SKM-1 (cell line): ENCODE results near the gene MYO19.

Experiments
- DNase-seq: peaks from one replicate; lab custom pipeline; 2025; ENCODE audit not compliant: unreplicated experiment; lab: John Stamatoyannopoulos, UW

Gene MYO19, protein sequence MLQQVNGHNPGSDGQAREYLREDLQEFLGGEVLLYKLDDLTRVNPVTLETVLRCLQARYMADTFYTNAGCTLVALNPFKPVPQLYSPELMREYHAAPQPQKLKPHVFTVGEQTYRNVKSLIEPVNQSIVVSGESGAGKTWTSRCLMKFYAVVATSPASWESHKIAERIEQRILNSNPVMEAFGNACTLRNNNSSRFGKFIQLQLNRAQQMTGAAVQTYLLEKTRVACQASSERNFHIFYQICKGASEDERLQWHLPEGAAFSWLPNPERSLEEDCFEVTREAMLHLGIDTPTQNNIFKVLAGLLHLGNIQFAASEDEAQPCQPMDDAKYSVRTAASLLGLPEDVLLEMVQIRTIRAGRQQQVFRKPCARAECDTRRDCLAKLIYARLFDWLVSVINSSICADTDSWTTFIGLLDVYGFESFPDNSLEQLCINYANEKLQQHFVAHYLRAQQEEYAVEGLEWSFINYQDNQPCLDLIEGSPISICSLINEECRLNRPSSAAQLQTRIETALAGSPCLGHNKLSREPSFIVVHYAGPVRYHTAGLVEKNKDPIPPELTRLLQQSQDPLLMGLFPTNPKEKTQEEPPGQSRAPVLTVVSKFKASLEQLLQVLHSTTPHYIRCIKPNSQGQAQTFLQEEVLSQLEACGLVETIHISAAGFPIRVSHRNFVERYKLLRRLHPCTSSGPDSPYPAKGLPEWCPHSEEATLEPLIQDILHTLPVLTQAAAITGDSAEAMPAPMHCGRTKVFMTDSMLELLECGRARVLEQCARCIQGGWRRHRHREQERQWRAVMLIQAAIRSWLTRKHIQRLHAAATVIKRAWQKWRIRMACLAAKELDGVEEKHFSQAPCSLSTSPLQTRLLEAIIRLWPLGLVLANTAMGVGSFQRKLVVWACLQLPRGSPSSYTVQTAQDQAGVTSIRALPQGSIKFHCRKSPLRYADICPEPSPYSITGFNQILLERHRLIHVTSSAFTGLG

DNA sequence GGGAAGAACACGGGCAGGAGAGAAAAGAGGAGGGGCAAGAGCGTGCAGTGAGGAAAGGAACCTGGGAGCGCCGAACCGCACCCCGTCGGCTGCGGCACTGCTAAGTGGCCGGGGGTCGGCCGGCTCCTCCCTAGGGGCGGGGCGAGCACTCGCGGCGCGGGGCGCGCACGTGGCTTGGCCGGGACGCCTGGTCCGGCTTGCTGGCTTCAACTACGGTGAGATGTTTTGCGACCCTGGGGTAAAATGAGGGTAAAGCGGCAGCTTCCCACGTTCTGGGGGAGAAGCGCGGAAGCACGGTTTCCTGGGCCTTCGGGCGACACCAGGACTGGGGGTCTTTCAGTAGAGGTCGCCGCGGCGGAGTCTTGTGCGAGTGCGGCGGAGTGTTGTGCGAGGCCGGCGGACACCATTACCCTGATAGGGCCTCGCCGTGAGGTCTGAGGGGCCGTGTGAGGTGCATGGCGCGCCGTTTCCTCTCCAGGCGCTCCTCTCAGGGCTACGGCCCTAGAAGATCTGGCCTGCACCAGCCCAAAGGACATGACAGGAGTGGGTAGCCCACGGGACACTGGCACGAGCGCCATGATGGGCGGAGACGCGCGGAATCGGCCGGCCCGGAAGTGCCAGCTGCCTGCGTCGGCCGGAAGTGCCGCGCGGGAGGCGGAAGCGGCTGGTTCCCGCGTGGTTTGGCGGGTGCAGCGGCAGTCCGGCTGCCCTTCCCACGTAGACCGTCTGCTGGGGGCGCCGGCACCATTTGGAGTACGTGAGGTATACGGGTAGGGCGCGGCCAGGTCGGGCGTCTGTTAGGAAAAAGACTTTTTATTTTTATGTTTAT, at the start of gene MYO19, which contains the start of gene PIGW:
Gene MYO19, minus strand, starts transcription at position 29 of the 829 bp plus-strand sequence. CDS start 2,330 bp downstream, outside the sequence.
Gene PIGW, plus strand, starts transcription at position 148 of the 829 bp plus-strand sequence. CDS start 2,115 bp downstream, outside the sequence.
- DNase-seq = peak; percentile 93

DNA sequence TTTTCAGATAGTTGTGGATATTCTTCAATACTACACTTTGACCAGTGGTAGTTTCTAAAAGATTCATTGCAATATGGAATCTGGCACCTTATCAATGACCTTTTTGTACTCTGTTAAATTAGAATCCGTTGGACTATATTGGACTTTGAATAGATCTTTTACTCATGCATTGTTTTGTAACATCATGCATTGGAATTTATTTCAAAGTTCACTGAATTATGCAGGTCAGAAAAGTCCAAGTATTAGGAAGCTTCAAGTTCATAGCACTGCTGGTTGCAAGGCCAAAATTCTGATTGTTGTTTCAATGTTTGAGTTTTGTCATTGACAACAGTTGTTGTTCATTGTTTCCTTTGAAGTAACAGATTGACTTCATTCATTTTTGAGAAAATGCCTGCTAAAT, 49.1 kb upstream of the MYO19 start:
- no peak for DNase-seq

DNA sequence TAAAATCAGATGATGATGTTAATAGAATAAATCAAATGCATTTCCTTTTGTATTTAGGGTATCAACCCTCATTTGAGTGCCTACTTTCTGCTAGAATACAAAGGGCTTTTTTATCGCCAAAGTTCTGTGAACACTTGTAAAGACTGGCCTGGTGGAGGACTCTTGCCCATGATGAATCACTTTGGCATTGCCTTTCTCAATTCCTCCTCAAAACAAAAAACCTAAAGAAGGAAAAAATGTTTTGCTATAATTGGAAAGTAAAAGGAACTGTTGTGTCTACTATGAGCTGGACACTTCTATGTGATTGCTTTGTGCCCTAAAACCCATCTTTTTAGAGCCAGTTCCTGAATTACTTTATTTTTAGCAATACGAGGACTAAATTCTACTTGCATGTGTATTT, 44.0 kb upstream of the MYO19 start:
- DNase-seq = no peak

DNA sequence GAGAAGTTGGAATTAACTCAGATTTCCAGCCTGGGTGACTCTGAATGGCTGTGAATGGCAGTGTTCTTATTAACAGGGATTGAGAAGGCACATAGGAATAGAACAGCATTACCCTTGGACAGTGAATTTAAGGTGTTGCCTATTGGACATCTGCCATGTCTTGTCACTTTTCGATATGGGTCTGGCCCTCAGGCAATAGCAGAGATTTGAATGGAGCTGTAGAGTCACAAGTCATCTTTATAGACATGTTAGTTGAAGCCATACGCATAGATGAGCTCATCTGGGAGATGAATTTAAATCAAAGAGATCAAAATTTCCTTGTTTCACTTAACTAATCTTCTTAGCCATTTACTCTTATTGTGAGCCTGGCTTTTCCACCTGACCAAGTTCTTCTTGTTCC, 42.1 kb upstream of the MYO19 start:
- DNase-seq = no peak

DNA sequence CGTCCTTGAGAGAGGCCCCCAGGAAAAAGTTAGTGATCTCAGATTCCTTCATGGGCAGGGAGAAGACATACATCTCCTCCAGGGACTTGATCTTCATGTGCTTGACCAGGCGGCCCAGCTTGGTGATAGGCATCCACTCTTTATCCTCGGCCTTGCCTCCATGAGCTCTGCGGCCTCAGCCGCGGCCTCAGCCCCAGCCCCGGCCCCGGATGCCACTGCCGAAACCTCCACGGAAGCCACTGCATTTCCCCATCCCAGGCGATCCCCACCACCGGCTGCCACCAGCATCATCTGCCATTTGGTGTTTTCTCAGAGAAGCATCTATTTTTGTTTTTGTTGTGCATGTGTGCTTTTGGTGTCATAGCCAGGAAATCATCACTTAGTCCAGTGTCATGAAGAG, 40.4 kb upstream of the MYO19 start:
- DNase-seq = no peak

DNA sequence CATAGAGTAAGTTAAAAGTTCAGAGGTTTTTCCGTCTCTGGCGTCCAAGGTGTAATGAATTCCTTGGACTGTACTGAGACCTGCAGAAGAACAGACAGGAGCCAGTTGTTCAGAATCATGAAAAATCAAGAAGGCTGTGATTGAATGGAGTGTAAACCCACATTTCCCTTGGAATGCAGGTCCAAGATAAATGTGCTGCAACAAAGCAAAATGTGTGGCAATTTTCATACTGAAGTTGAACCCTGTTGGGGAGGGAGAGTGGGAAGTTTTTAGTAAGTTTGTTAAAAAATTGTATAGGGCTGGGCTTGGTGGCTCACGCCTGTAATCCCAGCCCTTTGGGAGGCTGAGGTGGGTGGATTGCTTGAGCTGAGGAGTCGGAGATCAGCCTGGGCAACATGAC, 31.4 kb upstream of the MYO19 start:
- no peak for DNase-seq

DNA sequence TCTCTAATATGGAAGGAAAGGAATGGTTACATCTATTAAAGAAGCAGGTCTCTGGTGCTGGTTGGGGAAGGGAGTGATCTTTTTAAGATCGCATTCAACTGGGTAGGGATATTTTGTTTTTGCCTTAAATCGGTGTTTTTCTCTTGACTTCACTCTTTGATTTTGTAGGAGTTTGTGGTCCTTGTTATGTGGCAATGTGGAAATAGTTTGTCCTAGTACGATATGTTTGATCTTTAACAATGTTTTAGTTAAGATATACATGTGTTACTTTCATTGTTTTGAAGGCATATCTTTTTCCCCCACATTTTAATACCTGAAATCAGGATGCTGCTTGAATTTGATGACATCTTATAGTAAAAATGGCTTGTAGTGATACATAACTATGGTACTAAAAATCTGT, 18.8 kb upstream of the MYO19 start:
- DNase-seq = no peak

DNA sequence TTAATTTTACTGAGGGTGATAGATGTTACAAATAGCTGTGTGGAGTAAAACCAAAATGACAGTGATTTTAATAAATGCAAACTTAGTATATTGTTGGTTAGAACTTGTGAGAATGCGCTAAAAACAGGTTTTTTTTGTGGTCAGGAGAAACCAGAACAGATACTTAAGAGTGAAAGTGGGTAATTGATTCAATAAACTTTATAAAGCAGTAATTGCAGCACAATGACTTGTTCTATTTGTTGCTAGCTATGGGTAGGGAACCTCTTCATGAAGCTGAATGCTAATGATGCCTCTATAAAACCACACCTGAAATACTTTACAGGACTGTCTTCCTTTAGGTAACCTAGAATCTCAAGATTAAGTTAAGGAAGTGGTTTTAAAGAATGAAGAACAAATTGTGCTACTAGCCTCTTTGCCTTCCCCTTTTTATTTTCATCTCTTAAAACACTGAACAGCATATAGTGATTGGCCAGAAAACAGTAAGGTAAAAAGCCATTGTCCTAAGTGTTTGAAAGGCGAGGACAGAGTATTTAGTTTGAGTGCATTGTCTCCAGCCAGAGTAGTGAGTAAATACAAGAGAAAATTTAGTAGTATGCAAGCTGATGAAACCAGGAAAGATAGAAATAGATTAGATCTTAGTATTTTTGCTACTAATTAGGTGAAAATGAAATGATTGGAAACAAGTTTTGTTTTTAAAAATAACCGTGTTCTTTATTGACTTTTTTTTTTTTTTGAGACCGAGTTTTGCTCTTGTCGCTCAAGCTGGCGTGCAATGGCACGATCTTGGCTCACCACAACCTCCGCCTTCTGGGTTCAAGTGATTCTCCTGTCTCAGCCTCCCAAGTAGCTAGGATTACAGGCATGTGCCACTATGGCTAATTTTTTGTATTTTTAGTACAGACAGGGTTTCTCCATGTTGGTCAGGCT, 16.1 kb upstream of the MYO19 start:
- DNase-seq = peak; percentile 4

DNA sequence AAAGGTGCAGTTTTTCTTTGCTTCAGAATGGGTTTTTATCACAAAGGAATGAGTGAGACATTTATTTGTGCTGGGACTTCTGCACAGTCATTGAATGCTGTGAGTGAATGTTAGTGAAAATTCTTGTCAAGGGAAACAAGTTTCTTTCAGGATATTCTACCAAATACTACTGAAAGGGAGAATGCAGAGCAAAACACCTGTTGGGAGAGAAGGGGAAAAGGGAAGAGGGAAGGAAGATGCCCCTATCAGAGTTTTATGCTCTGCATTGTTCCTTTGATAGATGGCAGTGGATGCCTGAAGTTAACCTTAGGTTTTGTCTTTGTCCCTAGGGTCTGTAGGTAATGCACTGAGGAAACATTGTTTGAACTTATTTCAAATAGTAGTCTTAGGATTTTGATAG, 13.1 kb upstream of the MYO19 start:
- DNase-seq = no peak

DNA sequence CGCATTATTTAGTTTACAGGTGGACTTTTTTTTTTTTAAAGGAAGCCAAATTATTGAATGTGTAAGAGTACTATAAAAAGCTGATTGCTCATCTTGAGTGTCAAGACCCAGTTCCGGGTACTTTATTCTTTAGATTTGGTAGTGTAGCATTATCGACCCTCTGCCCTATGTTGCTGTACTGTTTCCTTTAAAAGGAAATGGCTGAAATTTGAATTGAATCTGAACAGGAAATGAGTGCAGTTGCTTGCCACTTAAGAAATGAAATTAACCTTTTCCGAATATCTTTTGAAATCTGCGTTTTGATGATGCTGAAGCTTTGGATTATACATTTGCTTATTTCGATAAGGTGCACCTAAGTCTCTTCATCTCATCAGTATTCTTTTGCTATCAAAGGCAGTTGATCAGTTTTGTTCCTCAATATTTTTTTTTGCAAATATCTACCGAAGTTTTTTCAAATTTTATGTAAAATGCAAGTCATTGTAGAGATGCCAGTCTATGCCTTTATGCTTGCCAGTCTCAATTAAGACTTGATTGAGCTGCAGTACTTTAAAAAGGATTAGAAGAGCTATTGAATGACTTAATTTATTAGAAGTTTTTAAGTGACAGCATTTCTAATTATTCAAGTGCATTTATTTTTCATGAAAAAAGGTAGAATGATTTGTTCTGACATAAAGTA, 11.9 kb upstream of the MYO19 start:
- no peak for DNase-seq

DNA sequence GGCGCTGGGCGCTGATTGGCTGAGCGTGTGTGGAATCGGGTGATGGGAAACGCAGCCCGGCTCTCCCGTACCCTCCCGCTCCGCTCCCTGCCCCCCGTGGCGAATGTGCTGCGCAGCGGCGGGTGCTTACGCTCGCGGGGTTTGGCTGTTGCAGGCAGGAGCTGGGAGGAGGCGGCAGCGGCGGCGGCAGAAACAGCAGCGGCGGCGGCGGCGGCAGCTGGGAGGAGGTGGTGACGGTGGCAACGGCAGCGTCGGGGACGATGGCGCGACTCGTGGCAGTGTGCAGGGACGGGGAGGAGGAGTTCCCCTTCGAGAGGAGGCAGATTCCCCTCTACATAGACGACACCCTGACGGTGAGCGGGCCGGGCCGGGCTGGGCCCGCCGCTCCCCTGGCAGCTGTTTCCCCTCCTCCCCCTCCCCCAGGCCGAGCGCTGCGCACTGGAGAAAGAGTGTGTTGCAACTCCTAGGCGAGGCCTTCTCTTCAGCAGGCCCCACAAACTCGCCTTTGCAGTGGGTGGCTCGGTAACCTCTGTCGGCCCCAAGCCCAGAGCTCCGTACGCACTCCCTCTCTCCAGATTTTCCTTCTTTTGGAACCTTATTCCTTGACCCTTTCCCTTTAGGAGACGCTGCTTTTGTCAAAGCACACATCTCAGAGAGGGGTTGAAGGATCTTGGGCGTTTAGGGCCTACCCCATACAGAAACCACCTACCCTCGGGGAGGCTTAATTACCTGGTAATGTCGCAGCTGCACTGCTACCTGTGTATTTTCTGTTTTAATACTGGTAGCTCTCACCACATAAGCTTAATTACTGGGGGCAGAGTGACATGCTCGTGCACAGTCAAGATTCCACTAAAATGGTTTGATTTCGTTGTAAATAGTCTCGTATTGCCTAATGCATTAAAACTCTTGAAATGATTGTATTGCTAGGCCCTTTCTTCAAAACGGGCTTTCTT, 11.1 kb upstream of the MYO19 start:
- peak; percentile 90 for DNase-seq

DNA sequence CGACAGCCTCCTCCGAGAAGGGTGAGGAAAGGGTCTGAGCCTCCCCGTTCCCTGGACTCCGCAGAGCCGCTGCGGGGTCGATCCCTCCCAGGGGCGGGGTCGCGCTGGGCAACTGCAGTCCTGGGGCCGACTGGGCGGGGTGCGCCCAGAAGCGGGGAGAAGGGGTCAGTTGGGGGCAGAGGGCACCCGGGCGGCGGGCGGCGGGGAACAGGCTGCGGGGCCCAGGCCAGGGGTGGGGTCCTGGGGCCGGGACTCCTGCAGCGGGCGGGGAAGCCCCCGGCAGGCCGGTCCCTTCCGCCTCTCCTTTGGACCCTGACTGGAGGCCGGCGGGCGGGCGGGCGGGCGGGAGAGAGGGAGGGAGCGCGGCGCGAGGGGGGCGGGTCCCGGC, 10.4 kb upstream of the MYO19 start:
- peak; percentile 60 for DNase-seq

DNA sequence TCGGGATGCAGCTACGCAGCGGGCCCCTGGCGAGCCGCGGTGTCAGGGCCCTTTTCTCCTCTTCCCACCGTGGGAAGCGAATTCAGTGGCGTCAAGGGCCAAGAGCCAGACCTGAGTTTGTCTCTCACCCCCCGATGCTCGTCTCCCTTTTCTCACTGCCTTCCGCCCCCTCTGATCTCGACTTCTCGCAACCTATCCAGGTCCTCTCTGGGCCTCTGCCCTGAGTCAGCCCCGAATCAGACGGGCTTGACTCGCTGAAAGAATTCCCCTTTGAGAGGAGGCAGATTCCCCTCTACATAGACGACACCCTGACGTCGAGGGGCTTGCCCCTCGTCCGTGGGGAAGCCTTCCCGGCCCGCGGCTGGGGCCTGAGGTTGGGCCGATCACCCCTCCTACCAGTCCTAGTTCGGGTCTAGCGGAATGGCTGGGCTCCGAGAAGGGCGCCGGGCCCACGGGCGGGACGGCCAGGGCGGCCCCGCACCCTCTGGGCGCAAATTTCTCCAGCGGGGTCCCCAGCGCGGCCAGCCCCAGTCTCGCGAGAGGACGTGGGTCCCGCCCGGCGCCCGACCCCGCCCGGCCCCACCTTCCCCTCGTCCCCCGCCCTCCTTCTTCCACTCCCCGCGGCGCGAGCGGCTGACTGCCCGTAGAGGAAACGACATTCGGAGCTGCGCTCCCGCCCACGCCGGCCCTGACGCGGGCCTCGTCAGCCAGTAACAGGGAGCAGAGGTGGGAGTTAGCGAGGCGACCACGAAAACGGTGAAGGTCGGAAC, 9.8 kb upstream of the MYO19 start, which contains the start of gene GGNBP2:
Gene GGNBP2, plus strand, starts transcription at position 613 of the 770 bp plus-strand sequence. CDS start 806 bp downstream, outside the sequence.
- peak; percentile 75 for DNase-seq

DNA sequence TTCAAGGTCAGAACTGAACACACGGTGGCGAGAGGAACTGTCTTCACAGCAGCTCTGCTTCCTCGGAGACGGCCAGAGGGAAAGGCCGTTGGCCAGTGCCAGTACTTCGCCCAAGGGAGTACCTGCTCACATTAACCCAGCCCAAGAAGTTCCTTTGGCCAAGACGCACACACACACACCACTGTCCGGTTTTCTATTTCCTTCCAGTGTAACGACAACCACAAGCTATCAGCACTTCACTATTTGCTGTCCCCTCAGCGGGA, 9.3 kb upstream of the MYO19 start:
- DNase-seq = peak; percentile 38

DNA sequence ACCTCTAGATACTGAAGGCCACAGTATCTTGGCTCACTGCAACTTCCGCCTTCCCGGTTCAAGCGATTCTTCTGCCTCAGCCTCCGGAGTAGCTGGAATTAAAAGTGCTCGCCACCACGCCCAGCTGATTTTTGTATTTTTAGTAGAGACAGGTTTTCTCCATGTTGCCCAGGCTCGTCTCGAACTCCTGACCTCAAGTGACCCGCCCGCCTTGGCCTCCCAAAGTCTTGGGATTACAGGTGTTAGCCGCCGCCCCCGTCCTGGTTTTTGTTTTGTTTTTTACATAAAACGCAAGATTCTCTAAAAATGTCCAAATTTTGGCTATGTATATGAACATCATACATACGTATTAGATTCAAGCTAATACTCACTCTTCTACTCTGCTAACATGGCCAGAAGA, 8.1 kb upstream of the MYO19 start:
- DNase-seq = no peak

DNA sequence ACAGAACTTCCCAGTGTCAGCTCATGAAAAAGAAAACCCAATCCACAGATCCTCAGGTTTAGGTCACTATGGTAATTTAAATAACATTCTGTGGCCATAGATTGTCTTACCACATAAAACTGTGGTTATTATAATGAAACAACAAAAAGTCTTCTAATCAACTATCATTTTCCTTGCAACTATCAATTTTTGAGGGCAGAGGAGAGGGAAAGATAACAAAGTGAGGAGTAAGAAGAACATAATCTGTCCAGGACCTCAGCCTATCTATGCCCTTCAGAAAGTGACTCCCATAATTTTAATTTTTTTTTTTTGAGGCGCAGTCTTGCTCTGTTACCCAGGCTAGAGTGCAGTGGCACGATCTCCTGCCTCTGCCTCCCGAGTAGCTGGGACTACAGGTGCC, 6.0 kb upstream of the MYO19 start:
- no peak for DNase-seq

DNA sequence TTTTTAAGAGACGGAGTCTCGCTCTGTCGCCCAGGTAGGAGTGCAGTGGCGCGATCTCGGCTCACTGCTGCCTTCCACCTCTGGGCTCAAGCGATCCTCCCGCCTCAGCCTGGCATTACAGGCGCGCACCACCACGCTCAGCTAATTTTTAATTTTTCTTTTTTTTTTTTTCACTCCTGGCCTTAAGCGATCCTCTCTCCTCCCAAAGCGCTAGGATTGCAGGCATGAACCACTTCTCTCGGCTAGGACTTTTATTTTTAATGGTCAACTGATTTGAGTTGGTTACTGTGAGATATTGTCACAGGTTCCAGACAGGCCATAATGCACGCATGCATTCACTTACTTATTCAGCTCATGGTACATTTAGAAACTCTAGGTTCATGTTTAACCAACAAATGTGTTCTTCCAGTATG, 1.0 kb upstream of the MYO19 start:
- no peak for DNase-seq
